Retina (tissue), 1 donor: Measurements from ENCODE around the gene PARP14.
"Not testable (repeated sequence)": the region's sequence is repeated elsewhere in the genome, so short reads cannot be mapped to it uniquely, and the experiment has no call there.

Experiments
- DNase-seq: peaks from one replicate; pipeline ENCODE4 v3.0.0-alpha.2; 2016

PARP14 gene, protein sequence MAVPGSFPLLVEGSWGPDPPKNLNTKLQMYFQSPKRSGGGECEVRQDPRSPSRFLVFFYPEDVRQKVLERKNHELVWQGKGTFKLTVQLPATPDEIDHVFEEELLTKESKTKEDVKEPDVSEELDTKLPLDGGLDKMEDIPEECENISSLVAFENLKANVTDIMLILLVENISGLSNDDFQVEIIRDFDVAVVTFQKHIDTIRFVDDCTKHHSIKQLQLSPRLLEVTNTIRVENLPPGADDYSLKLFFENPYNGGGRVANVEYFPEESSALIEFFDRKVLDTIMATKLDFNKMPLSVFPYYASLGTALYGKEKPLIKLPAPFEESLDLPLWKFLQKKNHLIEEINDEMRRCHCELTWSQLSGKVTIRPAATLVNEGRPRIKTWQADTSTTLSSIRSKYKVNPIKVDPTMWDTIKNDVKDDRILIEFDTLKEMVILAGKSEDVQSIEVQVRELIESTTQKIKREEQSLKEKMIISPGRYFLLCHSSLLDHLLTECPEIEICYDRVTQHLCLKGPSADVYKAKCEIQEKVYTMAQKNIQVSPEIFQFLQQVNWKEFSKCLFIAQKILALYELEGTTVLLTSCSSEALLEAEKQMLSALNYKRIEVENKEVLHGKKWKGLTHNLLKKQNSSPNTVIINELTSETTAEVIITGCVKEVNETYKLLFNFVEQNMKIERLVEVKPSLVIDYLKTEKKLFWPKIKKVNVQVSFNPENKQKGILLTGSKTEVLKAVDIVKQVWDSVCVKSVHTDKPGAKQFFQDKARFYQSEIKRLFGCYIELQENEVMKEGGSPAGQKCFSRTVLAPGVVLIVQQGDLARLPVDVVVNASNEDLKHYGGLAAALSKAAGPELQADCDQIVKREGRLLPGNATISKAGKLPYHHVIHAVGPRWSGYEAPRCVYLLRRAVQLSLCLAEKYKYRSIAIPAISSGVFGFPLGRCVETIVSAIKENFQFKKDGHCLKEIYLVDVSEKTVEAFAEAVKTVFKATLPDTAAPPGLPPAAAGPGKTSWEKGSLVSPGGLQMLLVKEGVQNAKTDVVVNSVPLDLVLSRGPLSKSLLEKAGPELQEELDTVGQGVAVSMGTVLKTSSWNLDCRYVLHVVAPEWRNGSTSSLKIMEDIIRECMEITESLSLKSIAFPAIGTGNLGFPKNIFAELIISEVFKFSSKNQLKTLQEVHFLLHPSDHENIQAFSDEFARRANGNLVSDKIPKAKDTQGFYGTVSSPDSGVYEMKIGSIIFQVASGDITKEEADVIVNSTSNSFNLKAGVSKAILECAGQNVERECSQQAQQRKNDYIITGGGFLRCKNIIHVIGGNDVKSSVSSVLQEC (N-terminal part only)

DNA sequence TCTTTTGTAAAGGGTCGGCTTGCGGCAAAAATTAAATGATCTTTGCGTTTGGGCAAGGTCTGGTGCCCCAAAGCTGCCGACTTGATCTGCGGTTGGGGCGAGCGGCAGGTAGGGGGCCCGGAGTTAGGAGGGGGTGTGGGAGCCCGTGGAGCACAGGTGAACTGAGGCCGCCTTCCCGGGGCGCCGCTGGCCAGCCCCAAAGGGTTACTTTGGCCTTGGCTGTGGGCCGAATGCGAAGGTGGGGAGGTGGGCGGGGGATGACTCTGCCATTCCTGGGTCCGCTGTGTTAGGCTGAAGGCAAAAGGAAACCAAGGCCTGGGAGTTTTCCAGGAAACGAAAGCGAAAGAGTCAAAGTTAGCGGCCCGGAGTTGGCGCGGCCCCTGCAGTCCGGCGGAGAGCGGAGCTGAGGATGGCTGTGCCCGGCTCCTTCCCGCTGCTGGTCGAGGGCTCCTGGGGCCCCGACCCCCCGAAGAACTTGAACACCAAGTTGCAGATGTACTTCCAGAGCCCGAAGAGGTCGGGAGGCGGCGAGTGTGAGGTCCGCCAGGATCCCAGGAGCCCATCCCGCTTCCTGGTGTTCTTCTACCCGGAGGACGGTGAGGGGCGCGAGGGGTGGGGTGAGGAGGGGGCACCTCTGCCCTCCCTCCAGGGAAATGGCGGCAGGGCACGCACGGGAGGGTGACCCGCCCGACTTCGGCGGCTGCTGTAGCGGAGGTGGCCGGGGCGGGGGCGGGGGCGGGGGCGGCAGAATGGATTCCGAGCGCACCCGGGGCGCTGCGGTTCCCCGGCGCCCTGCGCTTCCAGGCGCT lies at the start of gene PARP14:
TSS of gene PARP14 (plus strand) at position 365 of the 809 bp plus-strand sequence. CDS start at position 410, 45 bp downstream.
- DNase-seq, result peak; percentile 85

DNA sequence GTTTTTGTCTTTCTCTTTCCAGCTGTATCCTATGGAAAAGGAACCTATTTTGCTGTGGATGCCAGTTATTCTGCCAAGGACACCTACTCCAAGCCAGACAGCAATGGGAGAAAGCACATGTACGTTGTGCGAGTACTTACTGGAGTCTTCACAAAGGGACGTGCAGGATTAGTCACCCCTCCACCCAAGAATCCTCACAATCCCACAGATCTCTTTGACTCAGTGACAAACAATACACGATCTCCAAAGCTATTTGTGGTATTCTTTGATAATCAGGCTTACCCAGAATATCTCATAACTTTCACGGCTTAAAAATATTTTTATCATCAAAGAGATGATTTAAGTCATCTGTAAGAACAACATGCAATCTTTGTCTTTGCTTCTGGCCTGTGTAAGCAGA lies 44.9 kb upstream of the PARP14 start:
- no peak for DNase-seq

DNA sequence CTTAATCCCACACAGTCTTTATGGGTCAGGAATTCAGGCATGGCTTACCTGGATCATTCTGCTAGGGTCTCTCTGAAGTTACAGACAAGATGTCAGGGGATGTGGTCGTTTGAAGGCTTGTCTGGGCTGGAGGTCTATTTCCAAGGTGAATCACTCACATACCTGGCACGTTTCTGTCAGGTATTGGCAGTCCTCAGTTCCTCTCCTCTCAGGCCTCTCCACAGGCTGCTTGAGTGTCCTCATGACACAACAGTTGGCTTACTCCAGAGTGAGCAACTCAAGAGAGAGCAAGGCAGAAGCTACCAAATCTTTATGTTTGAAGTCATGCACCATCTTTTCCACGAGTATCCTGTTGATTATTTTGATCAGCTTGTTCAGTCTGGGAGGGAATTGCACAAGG lies 43.9 kb upstream of the PARP14 start:
- no peak for DNase-seq

DNA sequence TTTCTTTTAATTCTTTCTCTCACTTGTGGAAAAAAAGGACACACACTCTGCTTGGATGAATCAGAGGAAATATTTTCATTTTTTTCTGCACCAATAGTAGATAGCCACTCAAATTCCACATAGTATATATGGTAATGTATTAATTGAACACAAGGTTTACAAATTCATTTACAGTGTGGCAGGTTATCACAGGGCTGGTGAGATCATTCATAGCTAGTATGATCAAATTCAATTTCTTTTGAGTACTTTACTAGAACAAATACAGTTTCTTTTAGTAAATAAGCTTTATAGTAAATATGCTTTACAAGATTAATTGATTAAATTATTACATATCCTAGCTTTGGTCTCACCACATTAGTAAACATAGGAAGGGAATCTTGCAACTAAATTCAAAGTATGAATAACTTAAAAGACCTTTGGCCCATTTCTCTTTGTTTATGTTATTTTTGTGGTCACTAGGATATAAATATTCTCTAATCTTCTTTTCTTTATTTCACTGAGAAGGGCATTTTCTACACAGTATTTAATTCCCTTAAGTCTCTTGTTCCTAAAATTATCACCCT lies 40.1 kb upstream of the PARP14 start:
- DNase-seq, result no peak

DNA sequence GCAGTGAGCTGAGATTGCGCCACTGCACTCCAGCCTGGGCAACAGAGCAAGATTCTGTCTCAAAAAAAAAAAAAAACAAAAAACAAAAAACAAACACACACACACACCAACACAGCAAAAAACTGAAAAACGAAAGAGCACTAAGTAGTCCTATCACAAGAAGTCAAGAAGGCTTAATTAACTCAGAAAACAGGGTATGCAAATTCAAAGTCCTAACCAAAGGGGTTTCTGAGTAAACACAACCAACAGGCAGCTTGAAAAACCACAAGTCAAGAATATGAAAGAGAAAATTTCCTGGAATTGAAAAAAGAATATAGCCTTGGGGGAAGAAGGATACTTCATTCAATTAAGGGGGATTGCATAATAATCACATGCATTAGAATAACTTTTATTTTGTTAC lies 37.7 kb upstream of the PARP14 start:
- DNase-seq, result no peak

DNA sequence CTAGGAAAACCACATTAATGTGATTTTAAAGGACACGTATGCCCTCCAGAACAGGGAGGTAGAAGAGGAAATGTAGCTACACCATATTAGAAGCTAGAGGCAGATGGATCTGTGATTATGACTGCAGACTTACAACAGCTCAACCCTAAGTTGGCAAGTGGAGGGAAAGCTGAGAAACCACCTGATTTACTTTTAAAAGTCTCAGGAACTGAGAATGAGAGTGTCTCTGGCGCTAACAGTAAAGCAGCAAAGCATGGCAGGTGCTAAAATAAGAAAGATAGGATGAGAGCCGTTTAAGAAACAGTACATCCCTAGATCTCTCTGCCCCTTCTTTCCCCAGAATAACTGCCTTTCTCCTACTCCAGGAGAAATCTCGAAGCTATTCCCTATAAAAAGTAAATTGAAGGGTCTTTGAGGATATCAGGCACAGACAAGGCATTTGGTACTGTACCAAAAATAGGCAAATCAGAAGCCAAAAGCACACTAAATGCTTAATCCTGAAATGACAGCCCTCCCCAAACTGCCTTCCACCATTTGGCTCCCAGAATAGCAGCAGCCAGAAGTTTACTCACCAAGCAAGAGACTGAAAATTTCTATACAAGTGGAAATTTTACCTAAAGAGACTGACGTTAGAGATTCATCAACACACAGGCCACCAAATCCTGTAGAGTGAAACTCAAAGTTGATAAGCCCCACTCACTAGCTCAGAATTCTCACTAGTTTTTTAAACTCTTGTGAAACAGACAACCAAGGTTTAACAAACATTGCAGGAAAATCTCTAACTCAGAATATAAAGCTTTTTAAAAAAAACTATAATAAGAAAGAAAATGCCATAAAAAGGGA lies 34.3 kb upstream of the PARP14 start:
- DNase-seq, result no peak

DNA sequence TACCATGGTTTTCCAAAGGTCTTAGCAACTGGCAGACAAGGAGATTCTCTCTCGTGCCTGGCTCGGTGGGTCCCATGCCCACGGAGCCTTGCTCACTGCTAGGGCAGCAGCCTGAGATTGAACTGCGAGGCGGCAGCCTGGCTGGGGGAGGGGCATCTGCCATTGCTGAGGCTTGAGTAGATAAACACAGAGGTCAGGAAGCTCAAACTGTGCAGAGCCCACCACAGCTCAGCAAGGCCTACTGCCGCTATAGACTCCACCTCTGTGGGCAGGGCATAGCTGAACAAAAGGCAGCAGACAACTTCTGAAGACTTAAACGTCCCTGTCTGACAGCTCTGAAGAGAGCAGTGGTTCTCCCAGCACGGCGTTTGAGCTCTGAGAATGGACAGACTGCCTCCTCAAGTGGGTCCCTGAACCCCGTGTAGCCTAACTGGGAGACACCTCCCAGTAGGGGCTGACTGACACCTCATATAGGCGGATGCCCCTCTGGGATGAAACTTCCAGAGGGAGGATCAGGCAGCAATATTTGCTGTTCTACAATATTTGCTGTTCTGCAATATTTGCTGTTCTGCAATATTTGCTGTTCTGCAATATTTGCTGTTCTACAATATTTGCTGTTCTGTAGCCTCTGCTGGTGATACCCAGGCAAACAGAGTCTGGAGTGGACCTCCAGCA lies 29.3 kb upstream of the PARP14 start:
- DNase-seq, result not testable (repeated sequence)

DNA sequence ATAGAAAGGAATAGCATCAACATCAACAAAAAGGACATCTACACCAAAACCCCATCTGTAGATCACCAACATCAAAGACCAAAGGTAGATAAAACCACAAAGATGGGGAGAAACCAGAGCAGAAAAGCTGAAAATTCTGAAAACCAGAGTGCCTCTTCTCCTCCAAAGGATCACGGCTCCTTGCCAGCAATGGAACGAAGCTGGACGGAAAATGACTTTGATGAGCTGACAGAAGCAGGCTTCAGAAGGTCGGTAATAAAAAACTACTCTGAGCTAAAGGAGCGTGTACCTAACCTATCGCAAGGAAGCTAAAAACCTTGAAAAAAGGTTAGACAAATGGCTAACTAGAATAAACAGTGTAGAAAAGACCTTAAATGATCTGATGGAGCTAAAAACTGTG lies 28.7 kb upstream of the PARP14 start:
- not testable (repeated sequence) for DNase-seq

DNA sequence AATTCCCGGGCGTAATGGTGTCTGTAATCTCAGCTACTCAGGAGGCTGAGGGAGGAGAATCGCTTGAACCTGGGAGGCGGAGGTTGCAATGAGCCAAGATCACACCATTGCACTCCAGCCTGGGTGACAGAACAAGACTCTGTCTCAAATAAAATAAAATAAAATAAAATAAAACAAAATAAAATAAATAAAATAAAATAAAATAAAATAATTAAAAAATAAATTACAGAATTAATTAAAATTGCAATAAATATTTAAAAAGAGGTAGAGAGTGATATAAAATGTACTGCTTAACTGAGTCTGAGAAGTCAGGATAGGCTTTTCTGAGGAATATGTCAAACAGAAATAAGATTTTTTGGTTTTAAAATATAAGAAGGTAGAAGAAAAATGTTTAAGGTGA lies 22.3 kb upstream of the PARP14 start:
- not testable (repeated sequence) for DNase-seq

DNA sequence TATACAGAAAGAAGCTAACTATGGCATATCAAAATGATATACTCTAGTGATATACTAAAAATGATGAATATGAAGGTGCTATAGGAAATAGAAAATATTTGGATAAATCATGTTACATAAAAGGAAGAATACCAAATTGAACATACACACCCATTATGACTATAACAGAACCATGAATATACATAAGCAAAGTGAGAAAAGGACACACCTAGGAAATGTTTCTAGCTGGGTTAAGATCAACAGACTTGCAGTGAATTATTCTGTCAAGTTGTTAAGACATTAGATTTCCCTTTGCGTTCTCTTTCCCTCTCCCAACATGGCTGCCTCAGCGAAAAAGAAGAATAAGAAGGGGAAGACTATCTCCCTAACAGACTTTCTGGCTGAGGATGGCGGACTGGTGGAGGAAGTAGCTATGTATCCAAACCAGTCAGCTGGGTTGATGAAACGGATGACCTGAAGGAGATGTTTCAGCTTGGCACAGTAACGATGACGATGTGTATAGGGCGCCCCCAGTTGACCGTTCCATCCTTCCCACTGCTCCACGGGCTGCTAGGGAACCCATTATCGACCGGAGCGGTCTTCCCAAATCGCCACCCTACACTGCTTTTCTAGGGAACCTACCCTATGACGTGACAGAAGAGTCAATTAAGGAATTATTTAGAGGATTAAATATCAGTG lies 20.2 kb upstream of the PARP14 start:
- no peak for DNase-seq

DNA sequence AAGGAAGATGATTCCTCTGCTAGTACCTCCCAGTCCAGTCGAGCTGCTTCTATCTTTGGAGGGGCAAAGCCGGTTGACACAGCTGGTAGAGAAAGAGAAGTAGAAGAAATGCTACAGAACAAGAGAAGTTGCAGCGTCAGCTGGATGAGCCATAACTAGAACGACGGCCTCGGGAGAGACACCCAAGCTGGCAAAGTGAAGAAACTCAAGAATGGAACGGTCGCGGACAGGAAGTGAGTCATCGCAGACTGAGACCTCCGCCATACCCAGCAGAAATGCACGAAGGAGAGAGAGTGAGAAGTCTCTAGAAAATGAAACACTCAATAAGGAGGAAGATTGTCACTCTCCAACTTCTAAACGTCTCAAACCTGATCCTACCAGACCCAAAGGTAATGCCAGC lies 19.0 kb upstream of the PARP14 start:
- DNase-seq, result no peak

DNA sequence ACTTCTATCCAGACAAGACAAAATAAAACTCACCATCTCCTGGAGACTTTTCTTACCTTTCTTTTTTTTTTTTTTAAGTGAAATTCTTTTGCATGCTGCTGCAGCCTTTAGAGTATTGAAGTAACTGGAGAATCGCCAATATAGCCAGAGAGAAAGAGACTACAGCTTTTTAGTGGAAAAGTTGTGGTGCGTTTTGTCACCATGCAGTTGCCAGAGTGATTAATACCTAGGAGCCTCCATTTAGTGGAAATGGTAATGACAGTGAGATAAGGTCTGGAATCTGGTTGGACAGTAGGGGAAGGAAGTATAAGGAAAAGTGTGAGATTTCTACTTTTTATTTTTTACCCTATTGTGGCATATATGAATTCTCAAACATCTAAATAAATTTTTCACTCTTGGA lies 18.1 kb upstream of the PARP14 start:
- no peak for DNase-seq

DNA sequence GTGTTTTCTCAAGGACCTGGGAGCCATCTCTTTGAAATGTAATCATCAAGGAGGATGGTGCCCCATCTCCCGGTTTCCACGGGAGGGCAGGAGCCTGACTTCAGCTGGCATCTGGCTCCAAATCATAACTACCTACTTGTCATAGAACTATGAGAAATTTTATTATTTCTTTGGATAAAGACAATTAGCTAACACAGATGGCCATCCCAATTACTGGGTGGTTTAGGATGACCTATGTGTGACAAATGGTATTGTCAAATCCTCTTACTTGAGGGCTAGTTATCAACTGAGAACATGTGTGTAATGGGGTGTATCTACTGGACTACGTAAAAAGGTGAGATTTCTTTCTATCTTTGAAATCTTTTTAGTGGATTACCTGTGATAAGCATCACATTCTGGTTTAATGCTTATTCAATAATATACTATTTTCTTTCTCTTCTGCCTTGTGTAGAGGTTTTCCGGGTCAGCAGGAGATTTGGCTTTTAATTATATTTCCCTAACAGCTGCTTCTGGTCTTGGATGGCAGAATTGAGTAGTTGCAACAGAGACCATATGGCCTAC lies 15.3 kb upstream of the PARP14 start:
- peak; percentile 9 for DNase-seq

DNA sequence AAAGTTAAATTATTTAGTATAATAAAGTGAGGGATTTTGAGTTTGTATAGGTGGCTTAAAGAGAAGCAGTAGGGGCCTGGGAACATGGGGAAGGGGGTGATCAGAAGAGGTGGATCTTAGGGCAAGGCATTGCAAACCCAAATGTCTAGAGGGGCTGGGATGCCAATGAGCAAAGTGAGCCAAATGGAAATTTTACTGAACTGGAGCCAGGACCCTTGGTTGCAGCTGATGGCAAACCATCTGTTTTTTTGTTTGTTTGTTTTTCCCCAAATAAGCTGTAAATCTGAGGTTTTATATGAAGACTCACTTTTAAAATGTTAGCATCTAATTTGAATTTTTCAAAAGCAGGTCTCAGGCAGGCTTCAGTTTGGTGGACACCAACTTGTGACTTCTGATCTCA lies 14.8 kb upstream of the PARP14 start:
- DNase-seq, result peak; percentile 3

DNA sequence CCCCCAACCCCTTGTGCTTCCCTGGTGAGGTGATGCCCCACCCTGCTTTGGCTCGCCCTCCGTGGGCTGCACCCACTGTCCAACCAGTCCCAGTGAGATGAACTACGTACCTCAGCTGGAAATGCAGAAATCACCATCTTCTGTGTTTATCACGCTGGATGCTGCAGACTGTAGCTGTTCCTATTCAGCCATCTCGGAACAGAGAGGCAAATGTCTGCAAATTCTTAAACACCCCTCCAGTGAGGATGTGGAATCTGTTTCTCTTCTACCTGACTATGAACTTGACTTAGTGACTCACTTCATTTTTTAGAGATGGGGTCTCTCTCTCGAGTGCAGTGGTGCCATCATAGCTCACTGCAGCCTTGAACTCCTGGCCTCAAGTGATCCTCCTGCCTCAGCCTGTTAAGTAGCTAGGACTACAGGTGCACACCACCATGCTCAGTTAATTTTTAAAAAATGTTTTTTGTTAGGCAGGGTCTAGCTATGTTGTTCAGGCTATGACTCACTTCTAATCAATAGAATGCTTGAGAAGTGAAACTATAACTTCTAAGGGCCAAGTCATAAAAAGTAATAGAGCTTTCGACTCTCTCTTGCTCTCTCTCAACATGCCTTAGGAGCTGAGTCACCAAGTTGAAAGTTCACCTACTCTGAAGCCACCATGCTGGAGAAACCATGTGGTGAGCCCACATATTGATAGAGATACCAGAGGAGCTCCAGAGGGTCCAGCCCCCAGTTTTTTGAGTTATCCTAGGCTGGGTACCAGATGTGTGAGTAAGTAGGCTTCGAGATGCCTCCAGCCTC lies 11.5 kb upstream of the PARP14 start:
- no peak for DNase-seq

DNA sequence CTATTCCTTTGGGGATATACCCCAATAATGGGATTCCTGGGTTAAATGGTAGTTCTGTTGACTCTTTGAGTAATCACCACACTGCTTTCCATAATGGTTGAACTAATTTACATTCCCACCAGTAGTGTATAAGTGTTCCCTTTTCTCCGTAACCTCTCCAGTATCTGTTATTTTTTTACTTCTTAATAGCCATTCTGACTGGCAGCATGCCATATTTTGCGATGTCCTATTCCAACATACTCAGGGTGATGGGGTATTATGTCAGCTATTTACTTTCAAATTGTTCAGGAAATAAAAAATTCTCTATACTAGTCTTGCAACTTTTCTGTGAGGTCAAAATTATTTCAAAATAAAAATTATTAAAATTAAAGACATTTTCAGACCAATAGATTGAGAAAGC lies 9.1 kb upstream of the PARP14 start:
- no peak for DNase-seq

DNA sequence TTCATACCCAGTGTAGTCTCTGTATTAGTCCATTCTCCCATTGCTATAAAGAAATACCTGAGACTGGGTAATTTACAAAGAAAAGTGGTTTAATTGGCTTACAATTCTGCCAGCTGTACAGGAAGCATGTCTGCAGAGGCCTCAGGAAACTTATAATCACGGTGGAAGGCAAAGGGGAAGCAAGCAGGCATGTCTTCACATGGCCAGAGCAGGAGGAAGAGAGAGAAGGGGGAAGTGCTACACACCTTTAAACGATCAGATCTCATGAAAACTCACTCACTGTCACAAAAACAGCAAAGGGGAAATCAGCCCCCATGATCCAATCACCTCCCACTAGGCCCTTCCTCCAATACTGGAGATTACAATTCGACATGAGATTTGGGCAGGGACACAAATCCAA lies 6.3 kb upstream of the PARP14 start:
- no peak for DNase-seq

DNA sequence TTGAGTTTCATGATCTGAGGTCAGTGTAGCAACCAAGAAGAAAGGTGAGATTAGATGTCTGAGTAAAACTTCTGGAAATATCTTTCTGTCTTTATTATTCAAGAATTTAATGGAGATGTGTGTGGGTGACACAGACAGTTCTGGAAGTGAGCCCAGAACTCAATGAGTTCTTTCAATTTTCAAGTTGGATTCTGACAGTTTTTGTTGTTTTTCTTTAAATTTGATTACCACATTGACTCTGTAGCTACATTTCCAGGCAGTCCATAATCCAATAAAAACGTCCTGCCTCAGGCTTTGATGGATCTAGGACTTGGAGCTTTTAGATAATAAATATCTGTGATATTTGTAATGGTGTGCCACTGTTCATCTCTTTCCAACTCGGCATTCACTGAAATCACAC lies 3.9 kb upstream of the PARP14 start:
- no peak for DNase-seq
